Measurements from ENCODE around the gene RAD18.
A peak's percentile ranks its signal among the peaks of the same experiment; 100 is the strongest.

RAD18 gene

GRCh38 chr3:8872261-8872660 is 91.0 kb downstream of the RAD18 start:
- H3K4me3 ChIP-seq (ENCODE audit: low read depth, low read length) = no peak overlapping the region
- H3K79me1 ChIP-seq (ENCODE audit: low read length) = peaks cover 16% of the 10 kb centered on the region
- peaks cover 10 to 16% of the 10 kb centered on the region in 2 experiments for H3K4me1 ChIP-seq (ENCODE audit: control insufficient read depth in 1 of 2, insufficient read depth in 2 of 2, low read length in 2 of 2)
- H2AFZ ChIP-seq (ENCODE audit: insufficient read depth, low read length, poor library complexity) = no peak overlapping the region
- no peaks in the 10 kb centered on the region for H3K9me3 ChIP-seq (ENCODE audit: insufficient read depth, low read depth, low read length)
- peak overlapping the region; percentile 90 for H2AK5ac ChIP-seq (ENCODE audit: low read length)
- peaks cover 0 to 2% of the 10 kb centered on the region in 2 experiments for H3K36me3 ChIP-seq (ENCODE audit: control insufficient read depth in 1 of 2, insufficient read depth in 2 of 2, low read length in 2 of 2)
- no peak overlapping the region for H4K91ac ChIP-seq (ENCODE audit: low read depth, low read length)
- H3K23ac ChIP-seq (ENCODE audit: low read length) = no peak overlapping the region
- no peak overlapping the region for H3K9ac ChIP-seq (ENCODE audit: low read length)
- peak overlapping the region; percentile 36 for H2BK5ac ChIP-seq (ENCODE audit: low read depth, low read length, poor library complexity)
- H2BK12ac ChIP-seq (ENCODE audit: low read length) = peak overlapping the region; percentile 36
- whole genome bisulfite sequencing (ENCODE audit: extremely low coverage, insufficient coverage, insufficient read length) = no CpG with 5 or more reads among the region's 1 CpG
- H3K4me2 ChIP-seq (ENCODE audit: low read length) = no peak overlapping the region
- H2BK120ac ChIP-seq (ENCODE audit: insufficient read depth, low read length, poor library complexity) = peak overlapping the region; percentile 24
- peak overlapping the region; percentile 71 for H3K14ac ChIP-seq (ENCODE audit: low read length)
- no peaks in the 10 kb centered on the region for H3K27me3 ChIP-seq (ENCODE audit: insufficient read depth, low read length)
- no peak overlapping the region for H3K18ac ChIP-seq (ENCODE audit: low read length)
- no peak overlapping the region for H4K12ac ChIP-seq (ENCODE audit: low read depth, low read length)
- H3K27ac ChIP-seq (ENCODE audit: low read depth, low read length) = no peak overlapping the region
- H3K4ac ChIP-seq (ENCODE audit: low read depth, low read length) = no peak overlapping the region
- H4K8ac ChIP-seq (ENCODE audit: low read depth, low read length) = no peak overlapping the region
- peaks cover 2% of the 10 kb centered on the region for H3K79me2 ChIP-seq (ENCODE audit: control insufficient read depth, insufficient read depth, low read length, poor library complexity)
- no peak for DNase-seq

- no peak overlapping the region for H2AFZ ChIP-seq (ENCODE audit: insufficient read depth, low read length, poor library complexity)
- peak overlapping the region; percentile 36 for H2BK5ac ChIP-seq (ENCODE audit: low read depth, low read length, poor library complexity)
- peak overlapping the region; percentile 63 for H2BK120ac ChIP-seq (ENCODE audit: insufficient read depth, low read length, poor library complexity)
- H3K79me1 ChIP-seq (ENCODE audit: low read length) = peaks cover 16% of the 10 kb centered on the region
- no peak overlapping the region for H3K23ac ChIP-seq (ENCODE audit: low read length)
- peak overlapping the region; percentile 22 for H4K8ac ChIP-seq (ENCODE audit: low read depth, low read length)
- no peak overlapping the region for H3K4me2 ChIP-seq (ENCODE audit: low read length)
- no CpG with 5 or more reads among the region's 3 CpGs for WGBS (ENCODE audit: extremely low coverage, insufficient coverage, insufficient read length)
- H3K9ac ChIP-seq (ENCODE audit: low read length) = peak overlapping the region; percentile 9
- H3K14ac ChIP-seq (ENCODE audit: low read length) = peak overlapping the region; percentile 60
- peak overlapping the region; percentile 94 for H2AK5ac ChIP-seq (ENCODE audit: low read length)
- no peaks in the 10 kb centered on the region for H3K36me3 ChIP-seq (ENCODE audit: control insufficient read depth in 1 of 2, insufficient read depth in 2 of 2, low read length in 2 of 2)
- no peaks in the 10 kb centered on the region for H3K27me3 ChIP-seq (ENCODE audit: insufficient read depth, low read length)
- H3K4me3 ChIP-seq (ENCODE audit: low read depth, low read length) = no peak overlapping the region
- peaks cover 10 to 16% of the 10 kb centered on the region in 2 experiments for H3K4me1 ChIP-seq (ENCODE audit: control insufficient read depth in 1 of 2, insufficient read depth in 2 of 2, low read length in 2 of 2)
- no peak overlapping the region for H3K27ac ChIP-seq (ENCODE audit: low read depth, low read length)
- peaks cover 2% of the 10 kb centered on the region for H3K79me2 ChIP-seq (ENCODE audit: control insufficient read depth, insufficient read depth, low read length, poor library complexity)
- H4K12ac ChIP-seq (ENCODE audit: low read depth, low read length) = no peak overlapping the region
- H3K18ac ChIP-seq (ENCODE audit: low read length) = peak overlapping the region; percentile 68
- no peak overlapping the region for H3K4ac ChIP-seq (ENCODE audit: low read depth, low read length)
- H2BK12ac ChIP-seq (ENCODE audit: low read length) = peak overlapping the region; percentile 93
- H3K9me3 ChIP-seq (ENCODE audit: insufficient read depth, low read depth, low read length) = no peaks in the 10 kb centered on the region
- H4K91ac ChIP-seq (ENCODE audit: low read depth, low read length) = peak overlapping the region; percentile 83
- no peak for DNase-seq
These were observed 92.0 kb downstream of the RAD18 start for GRCh38 chr3:8871306-8871705.

DNA sequence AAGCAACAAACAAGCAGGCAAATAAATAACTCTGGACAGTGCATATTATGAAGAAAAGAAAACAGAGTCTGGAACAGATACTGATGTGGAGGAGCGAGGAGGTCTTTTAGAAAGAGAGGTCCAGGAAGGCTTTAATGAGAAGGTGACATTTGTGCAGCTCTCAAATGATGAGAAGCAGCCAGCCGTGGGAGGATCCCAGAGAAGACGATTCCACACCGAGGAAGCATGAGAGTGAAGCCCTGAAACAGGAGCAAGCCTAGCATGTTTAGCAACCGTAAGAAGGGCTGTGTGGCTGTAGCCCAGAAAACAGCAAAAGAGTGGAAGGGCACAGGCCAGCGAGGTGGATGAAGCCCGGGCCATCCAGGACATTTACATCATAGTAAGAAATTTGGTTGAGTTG is 93.1 kb downstream of the RAD18 start:
- Histone ChIP-seq H3K36me3 (ENCODE audit: control insufficient read depth in 1 of 2, insufficient read depth in 2 of 2, low read length in 2 of 2) (no peaks in the 10 kb centered on the region), H3K9me3 (ENCODE audit: insufficient read depth, low read depth, low read length) (peaks cover 1% of the 10 kb centered on the region), H3K79me2 (ENCODE audit: control insufficient read depth, insufficient read depth, low read length, poor library complexity) (peaks cover 2% of the 10 kb centered on the region), H4K12ac (ENCODE audit: low read depth, low read length) (no peak overlapping the region), H3K4me2 (ENCODE audit: low read length) (no peak overlapping the region), H3K18ac (ENCODE audit: low read length) (peak overlapping the region; percentile 11), H3K9ac (ENCODE audit: low read length) (no peak overlapping the region), H3K4me3 (ENCODE audit: low read depth, low read length) (no peak overlapping the region), H4K91ac (ENCODE audit: low read depth, low read length) (peak overlapping the region; percentile 41), H3K23ac (ENCODE audit: low read length) (no peak overlapping the region), H2BK12ac (ENCODE audit: low read length) (peak overlapping the region; percentile 37), H4K8ac (ENCODE audit: low read depth, low read length) (peak overlapping the region; percentile 15), H3K14ac (ENCODE audit: low read length) (peak overlapping the region; percentile 4), H3K4me1 (ENCODE audit: control insufficient read depth in 1 of 2, insufficient read depth in 2 of 2, low read length in 2 of 2) (peaks cover 10 to 16% of the 10 kb centered on the region in 2 experiments), H3K79me1 (ENCODE audit: low read length) (peaks cover 16% of the 10 kb centered on the region), H2AK5ac (ENCODE audit: low read length) (peak overlapping the region; percentile 11), H3K27me3 (ENCODE audit: insufficient read depth, low read length) (no peaks in the 10 kb centered on the region), H2BK5ac (ENCODE audit: low read depth, low read length, poor library complexity) (peak overlapping the region; percentile 63), H2AFZ (ENCODE audit: insufficient read depth, low read length, poor library complexity) (no peak overlapping the region), H3K27ac (ENCODE audit: low read depth, low read length) (peak overlapping the region; percentile 83), H2BK120ac (ENCODE audit: insufficient read depth, low read length, poor library complexity) (peak overlapping the region; percentile 41), H3K4ac (ENCODE audit: low read depth, low read length) (no peak overlapping the region)
- WGBS (ENCODE audit: extremely low coverage, insufficient coverage, insufficient read length) = no CpG with 5 or more reads among the region's 7 CpGs
- DNase-seq = no peak

GRCh38 chr3:8869613-8870012 is 93.7 kb downstream of the RAD18 start:
- no peak overlapping the region for H2BK120ac ChIP-seq (ENCODE audit: insufficient read depth, low read length, poor library complexity)
- no peak overlapping the region for H3K14ac ChIP-seq (ENCODE audit: low read length)
- H2AK5ac ChIP-seq (ENCODE audit: low read length) = no peak overlapping the region
- H2AFZ ChIP-seq (ENCODE audit: insufficient read depth, low read length, poor library complexity) = no peak overlapping the region
- H3K9ac ChIP-seq (ENCODE audit: low read length) = no peak overlapping the region
- peak; percentile 82 to 92 for DNase-seq
- H3K4me1 ChIP-seq (ENCODE audit: control insufficient read depth in 1 of 2, insufficient read depth in 2 of 2, low read length in 2 of 2) = peaks cover 10 to 16% of the 10 kb centered on the region in 2 experiments
- no peak overlapping the region for H4K91ac ChIP-seq (ENCODE audit: low read depth, low read length)
- H3K18ac ChIP-seq (ENCODE audit: low read length) = no peak overlapping the region
- WGBS (ENCODE audit: extremely low coverage, insufficient coverage, insufficient read length) = no CpG with 5 or more reads among the region's 2 CpGs
- H2BK12ac ChIP-seq (ENCODE audit: low read length) = no peak overlapping the region
- peaks cover 2% of the 10 kb centered on the region for H3K79me2 ChIP-seq (ENCODE audit: control insufficient read depth, insufficient read depth, low read length, poor library complexity)
- H3K23ac ChIP-seq (ENCODE audit: low read length) = no peak overlapping the region
- H3K36me3 ChIP-seq (ENCODE audit: control insufficient read depth in 1 of 2, insufficient read depth in 2 of 2, low read length in 2 of 2) = no peaks in the 10 kb centered on the region
- no peak overlapping the region for H3K4ac ChIP-seq (ENCODE audit: low read depth, low read length)
- peak overlapping the region; percentile 83 for H3K27ac ChIP-seq (ENCODE audit: low read depth, low read length)
- no peak overlapping the region for H3K4me3 ChIP-seq (ENCODE audit: low read depth, low read length)
- peaks cover 1% of the 10 kb centered on the region for H3K9me3 ChIP-seq (ENCODE audit: insufficient read depth, low read depth, low read length)
- H4K12ac ChIP-seq (ENCODE audit: low read depth, low read length) = no peak overlapping the region
- H3K4me2 ChIP-seq (ENCODE audit: low read length) = no peak overlapping the region
- H3K79me1 ChIP-seq (ENCODE audit: low read length) = peaks cover 16% of the 10 kb centered on the region
- no peak overlapping the region for H4K8ac ChIP-seq (ENCODE audit: low read depth, low read length)
- no peaks in the 10 kb centered on the region for H3K27me3 ChIP-seq (ENCODE audit: insufficient read depth, low read length)
- H2BK5ac ChIP-seq (ENCODE audit: low read depth, low read length, poor library complexity) = no peak overlapping the region
